H7 (cell line): Measurements from ENCODE around the gene EN1. TPM values are rescaled to one million over a fixed set of nuclear protein-coding genes. Genes with fewer than 3 reads are reported as not detected.

Source experiments
- DNase-seq: peaks from one replicate; pipeline ENCODE4 v3.0.0; 2012
- H3K27me3 ChIP-seq: 2 replicates; pipeline ENCODE4 v1.6.0; 2011; ENCODE audit warnings: mild to moderate bottlenecking, low read length; ENCODE audit not compliant: control insufficient read depth, insufficient read depth
- H3K36me3 ChIP-seq: replicated peaks from 2 replicates; pipeline ENCODE4 v1.5.1; 2011; ENCODE audit warnings: low read length; ENCODE audit not compliant: control insufficient read depth, insufficient read depth
- H3K4me3 ChIP-seq: 2 replicates; pipeline ENCODE4 v1.5.1; 2011; ENCODE audit warnings: low read depth, mild to moderate bottlenecking, control low read depth, low read length, moderate library complexity; ENCODE audit not compliant: insufficient read depth
- total RNA-seq: library from RNA; depleted of rRNA; stranded (reverse); fragments of >200 nt; shearing (Covaris generic); gene quantifications from 2 replicates; pipeline ENCODE4 v1.2.3, GENCODE V29; 2014; rRNA removed

Gene EN1
- not detected in 2 replicates for total RNA-seq

GRCh38 chr2:118846953-118847761, at the start of gene EN1:
Gene EN1 (minus strand): TSS chr2:118847648. CDS start chr2:118847167, 481 bp downstream.
- Histone ChIP-seq H3K4me3 (peak within 1 kb of the TSS; percentile 38), H3K36me3 (no peaks in the 10 kb centered on the region), H3K27me3 (peaks cover 97% of the 10 kb centered on the region)
- DNase-seq: no peak

DNA sequence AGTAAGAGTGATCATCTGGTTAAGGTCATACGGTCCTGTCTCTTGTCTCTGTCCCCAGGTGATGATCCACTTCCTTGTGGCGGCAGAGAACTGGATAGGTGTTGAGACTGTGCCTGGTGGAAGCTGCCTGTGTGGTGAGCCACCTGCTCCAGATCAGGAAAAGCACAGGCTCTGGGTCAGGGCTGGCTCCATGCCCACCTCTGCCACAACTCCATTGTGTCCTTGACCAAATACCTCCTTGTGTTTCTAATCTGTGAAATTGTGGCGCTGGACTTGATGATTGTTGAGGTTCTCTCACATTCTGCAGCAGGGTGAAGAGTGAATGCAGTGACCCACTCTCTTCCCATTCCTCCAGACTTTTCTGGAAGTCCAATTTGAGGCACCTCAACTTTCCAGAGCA, 45.7 kb upstream of the EN1 start:
- Histone ChIP-seq H3K4me3 (no peak overlapping the region), H3K36me3 (no peaks in the 10 kb centered on the region), H3K27me3 (no peaks in the 10 kb centered on the region)
- DNase-seq: no peak

DNA sequence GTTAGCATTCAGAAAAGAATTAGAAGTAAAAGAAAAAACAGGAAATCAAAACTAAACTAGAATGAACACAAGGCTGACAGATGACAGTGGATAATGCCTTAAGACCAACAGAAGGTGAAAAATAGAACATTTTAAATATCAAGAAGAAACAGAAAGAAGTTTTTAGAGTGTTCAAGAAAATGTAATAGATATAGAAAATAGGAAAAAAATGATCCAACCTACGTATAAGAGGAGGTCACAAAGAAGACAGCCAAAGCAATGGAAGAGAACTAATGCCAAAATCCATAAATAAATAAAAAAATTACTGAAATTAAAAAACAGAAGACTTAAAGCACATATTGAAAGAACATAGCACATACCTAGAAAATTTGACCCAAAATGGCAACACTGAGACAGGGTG, 42.5 kb upstream of the EN1 start:
- Histone ChIP-seq H3K36me3 (no peaks in the 10 kb centered on the region), H3K4me3 (no peak overlapping the region), H3K27me3 (no peaks in the 10 kb centered on the region)
- DNase-seq: no peak

GRCh38 chr2:118883792-118884191, 36.3 kb upstream of the EN1 start:
- DNase-seq: no peak
- H3K27me3 ChIP-seq: peaks cover 4% of the 10 kb centered on the region
- H3K36me3 ChIP-seq: no peaks in the 10 kb centered on the region
- H3K4me3 ChIP-seq: no peak overlapping the region

GRCh38 chr2:118882693-118883336, 35.4 kb upstream of the EN1 start:
- peaks cover 4% of the 10 kb centered on the region for H3K27me3 ChIP-seq
- no peaks in the 10 kb centered on the region for H3K36me3 ChIP-seq
- H3K4me3 ChIP-seq: no peak overlapping the region; the same call in 1 of the 2 replicates
- DNase-seq: peak; percentile 39

DNA sequence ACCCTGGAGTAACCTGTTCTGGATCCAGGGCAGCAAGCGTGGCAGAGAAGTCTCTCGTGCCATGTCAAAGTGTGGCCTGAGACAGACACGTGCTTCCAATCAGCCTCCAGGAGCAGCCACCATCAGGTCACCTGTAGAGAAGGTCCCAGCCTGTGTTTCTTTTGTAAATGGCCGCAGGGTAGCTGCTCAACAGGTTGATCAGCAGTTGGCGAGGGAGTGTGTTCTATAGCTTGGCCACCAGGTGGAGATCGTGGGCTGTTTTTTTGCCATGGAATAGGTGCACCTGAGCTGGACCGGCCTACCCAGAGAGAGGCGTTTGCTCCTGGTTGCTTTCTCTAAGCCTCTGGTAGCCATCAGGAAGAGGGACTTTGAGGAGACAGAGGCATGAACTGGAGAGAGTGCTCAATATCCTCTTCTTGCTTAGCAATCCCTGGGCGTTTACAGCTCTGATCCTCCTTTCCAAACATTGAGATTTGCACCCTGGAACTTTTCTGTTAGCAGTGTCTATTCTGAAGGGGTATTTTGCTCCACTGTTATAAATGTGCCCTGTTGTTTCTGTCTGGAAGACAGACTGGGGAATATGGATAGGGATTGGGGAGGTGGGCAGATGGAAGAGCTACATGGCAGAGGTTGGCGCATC, 34.2 kb upstream of the EN1 start:
- Histone ChIP-seq H3K27me3 (peaks cover 4% of the 10 kb centered on the region), H3K36me3 (no peaks in the 10 kb centered on the region), H3K4me3 (no peak overlapping the region)
- DNase-seq: peak; percentile 48

- DNase-seq: no peak
- Histone ChIP-seq H3K4me3 (no peak overlapping the region), H3K36me3 (no peaks in the 10 kb centered on the region), H3K27me3 (peaks cover 4% of the 10 kb centered on the region)
These were observed 33.1 kb upstream of the EN1 start for GRCh38 chr2:118880501-118880900.

DNA sequence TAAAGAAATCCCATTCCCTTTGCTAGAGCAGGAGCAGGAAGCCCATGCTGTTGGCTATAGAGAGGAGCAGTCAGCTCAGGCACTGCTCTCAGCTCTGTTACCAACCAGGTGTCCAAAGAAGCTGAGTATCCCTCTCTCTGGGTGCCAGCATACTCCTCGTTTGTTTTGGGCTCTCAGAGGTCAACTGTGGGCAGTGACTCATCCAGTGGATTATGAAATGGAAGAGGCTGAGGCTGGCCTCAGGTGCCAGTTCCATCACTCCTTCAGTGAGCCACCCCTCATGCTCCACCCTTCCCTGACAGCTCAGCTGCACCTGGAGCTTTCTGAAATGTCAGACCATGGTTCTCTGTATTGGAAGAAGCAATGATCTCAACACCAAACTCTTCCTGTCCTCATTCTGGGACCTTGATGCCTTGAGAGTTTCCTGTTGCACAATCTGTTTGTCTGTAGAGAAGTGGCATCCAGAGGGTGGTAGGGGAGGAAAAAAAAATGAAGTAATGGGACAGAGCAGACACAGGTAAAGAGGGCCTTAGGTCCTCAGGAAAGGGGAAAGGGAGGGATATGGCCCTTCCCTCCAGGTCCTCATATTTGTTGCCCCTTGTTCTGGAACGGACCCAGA, 31.2 kb upstream of the EN1 start:
- no peak for DNase-seq
- no peaks in the 10 kb centered on the region for H3K36me3 ChIP-seq
- H3K4me3 ChIP-seq: no peak overlapping the region
- H3K27me3 ChIP-seq: peaks cover 4% of the 10 kb centered on the region

DNA sequence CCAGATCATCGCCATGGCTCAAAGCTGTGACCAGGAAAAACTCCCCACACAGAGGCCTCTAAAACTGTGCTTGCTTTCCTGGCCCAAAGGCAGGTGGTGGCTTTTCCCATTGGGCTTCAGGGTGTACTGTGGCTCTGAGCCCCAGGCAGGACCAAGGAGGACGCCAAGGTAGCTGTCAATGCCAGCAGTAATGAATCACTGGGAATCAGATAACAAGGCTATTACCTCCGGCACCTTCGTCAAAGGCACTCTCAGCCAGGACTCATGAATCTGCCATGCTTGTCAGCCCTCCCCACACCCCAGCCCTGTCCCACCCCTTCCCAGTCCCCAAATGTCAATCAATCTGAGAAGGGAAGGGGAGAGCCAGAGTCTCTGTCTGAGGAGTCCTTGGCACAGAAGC, 27.9 kb upstream of the EN1 start:
- no peaks in the 10 kb centered on the region for H3K36me3 ChIP-seq
- no peak overlapping the region for H3K4me3 ChIP-seq
- no peaks in the 10 kb centered on the region; the same call in 1 of the 2 replicates for H3K27me3 ChIP-seq
- DNase-seq: no peak

DNA sequence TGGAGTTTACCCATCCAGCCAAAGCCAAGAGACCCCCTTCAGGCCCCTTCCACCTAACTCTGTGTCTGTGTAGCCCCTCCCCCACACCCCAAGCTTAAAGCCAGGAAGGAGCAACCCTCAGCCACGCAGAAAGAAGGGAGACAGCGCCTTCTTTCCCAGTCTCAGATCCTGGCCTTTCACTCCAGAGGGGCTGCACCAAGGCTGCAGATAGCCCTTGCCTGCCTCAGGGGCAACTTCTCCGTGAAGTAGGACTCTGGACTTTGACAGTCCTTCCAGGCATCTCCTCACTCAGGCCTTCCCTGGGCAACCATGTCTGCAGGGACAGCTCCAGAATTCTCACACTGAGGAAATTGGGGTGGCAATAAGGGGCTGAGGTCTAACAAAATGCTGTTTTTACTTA, 26.9 kb upstream of the EN1 start:
- DNase-seq: no peak

DNA sequence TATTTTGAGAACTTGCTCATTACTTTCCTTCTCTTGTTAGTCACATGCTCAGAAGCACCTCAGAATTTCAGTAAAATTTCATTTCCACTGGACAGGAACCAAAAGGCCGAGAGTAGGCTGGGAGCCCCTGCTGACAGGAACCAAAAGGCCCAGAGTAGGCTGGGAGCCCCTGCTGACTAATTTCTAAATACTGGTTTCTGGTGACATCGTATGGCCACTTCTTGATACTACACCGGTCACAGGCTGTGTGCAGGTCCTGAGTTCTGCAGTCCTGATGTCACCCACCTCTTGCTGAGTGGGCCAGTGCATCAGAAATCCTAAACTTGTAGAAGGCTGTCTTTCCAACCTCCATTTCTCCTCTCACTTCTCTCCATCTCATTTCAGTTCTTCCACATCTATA, 17.7 kb upstream of the EN1 start:
- Histone ChIP-seq H3K4me3 (no peak overlapping the region), H3K36me3 (no peaks in the 10 kb centered on the region), H3K27me3 (peaks cover 20% of the 10 kb centered on the region)
- peak; percentile 75 for DNase-seq

More for the DNA sequence above, 26.9 kb upstream of the EN1 start:
- H3K4me3 ChIP-seq: no peak overlapping the region
- no peaks in the 10 kb centered on the region for H3K36me3 ChIP-seq
- no peaks in the 10 kb centered on the region for H3K27me3 ChIP-seq

DNA sequence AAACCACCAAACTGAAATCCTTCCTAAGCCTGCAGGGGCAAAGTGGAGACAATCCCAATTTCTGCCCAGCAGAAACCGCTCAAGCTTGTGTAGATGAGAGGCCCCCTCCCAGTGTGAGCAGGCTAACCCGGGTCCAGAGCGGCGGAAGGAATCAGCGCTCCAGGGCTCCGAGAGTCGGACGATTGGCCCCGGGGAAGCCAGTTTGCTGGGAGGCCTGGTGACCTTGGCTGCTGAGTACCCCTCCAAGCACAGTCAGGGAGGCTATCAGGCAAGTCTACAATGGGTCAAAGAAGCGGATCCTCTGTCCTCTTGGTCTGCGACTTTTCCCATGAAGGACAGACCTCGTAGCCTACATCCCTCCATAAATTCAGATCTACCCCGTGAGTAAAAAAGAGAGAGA, 16.8 kb upstream of the EN1 start:
- Histone ChIP-seq H3K4me3 (no peak overlapping the region), H3K36me3 (no peaks in the 10 kb centered on the region), H3K27me3 (peaks cover 29% of the 10 kb centered on the region)
- DNase-seq: peak; percentile 2

GRCh38 chr2:118861731-118862130, 14.3 kb upstream of the EN1 start:
- Histone ChIP-seq H3K27me3 (peaks cover 53% of the 10 kb centered on the region), H3K4me3 (no peak overlapping the region), H3K36me3 (no peaks in the 10 kb centered on the region)
- DNase-seq: no peak

GRCh38 chr2:118861242-118861641, 13.8 kb upstream of the EN1 start:
- no peak for DNase-seq
- H3K4me3 ChIP-seq: no peak overlapping the region
- H3K36me3 ChIP-seq: no peaks in the 10 kb centered on the region
- H3K27me3 ChIP-seq: peaks cover 58% of the 10 kb centered on the region
